GM23338 (cell line): ENCODE data around the gene ATP6V0E2. TPM values are rescaled to one million over a fixed set of nuclear protein-coding genes. Genes with fewer than 3 reads are reported as not detected.

Experiments used
- ATAC-seq: fragments of 200-7000 bp; cut with Tn5 transposase; 3 replicates; pipeline ENCODE4 v1.9.1; 2020
- DNase-seq: peaks from one replicate; pipeline ENCODE4 v3.0.0-alpha.2; 2015; ENCODE audit warnings: low spot score
- H2AFZ ChIP-seq: fragments of 200-600 bp; sonication (generic); 2 replicates; pipeline ENCODE4 v1.8.0; 2016; ENCODE audit warnings: antibody characterized with exemption, mild to moderate bottlenecking, moderate library complexity
- H3F3A ChIP-seq: fragments of 200-600 bp; sonication (generic); replicated peaks from 2 replicates; pipeline ENCODE4 v1.8.0; 2017; ENCODE audit warnings: antibody characterized with exemption, mixed run types, low read depth
- H3K27ac ChIP-seq: fragments of 200-600 bp; sonication (generic); 2 replicates; pipeline ENCODE4 v1.6.1; 2016; ENCODE audit warnings: low read depth
- H3K27me3 ChIP-seq: fragments of 200-600 bp; sonication (generic); 2 replicates; pipeline ENCODE4 v1.8.0; 2016; ENCODE audit warnings: mild to moderate bottlenecking, mixed run types, moderate library complexity; ENCODE audit not compliant: insufficient read depth
- H3K36me3 ChIP-seq: fragments of 200-600 bp; sonication (generic); 2 replicates; pipeline ENCODE4 v1.8.0; 2016; ENCODE audit warnings: mild to moderate bottlenecking; ENCODE audit not compliant: insufficient read depth
- H3K4me1 ChIP-seq: fragments of 200-600 bp; sonication (generic); 2 replicates; pipeline ENCODE4 v1.8.0; 2016; ENCODE audit warnings: mild to moderate bottlenecking, moderate library complexity; ENCODE audit not compliant: insufficient read depth
- H3K4me2 ChIP-seq: fragments of 200-600 bp; sonication (generic); 2 replicates; pipeline ENCODE4 v1.7.1; 2017; ENCODE audit warnings: mixed run types
- H3K4me3 ChIP-seq: fragments of 200-600 bp; sonication (generic); 2 replicates; pipeline ENCODE4 v1.6.1; 2016; ENCODE audit warnings: mixed run types
- H3K79me2 ChIP-seq: fragments of 200-600 bp; sonication (generic); replicated peaks from 2 replicates; pipeline ENCODE4 v1.8.0; 2017; ENCODE audit warnings: mild to moderate bottlenecking; ENCODE audit not compliant: insufficient read depth
- H3K9me2 ChIP-seq: fragments of 200-600 bp; sonication (generic); 2 replicates; pipeline ENCODE4 v1.8.0; 2017; ENCODE audit not compliant: insufficient read depth
- H4K20me1 ChIP-seq: fragments of 200-600 bp; sonication (generic); replicated peaks from 2 replicates; pipeline ENCODE4 v1.8.0; 2017; ENCODE audit warnings: mild to moderate bottlenecking; ENCODE audit not compliant: insufficient read depth
- H3K27ac Mint-ChIP-seq: 2 replicates; pipeline ENCODE4 v1.8.0; 2020; ENCODE audit warnings: inconsistent platforms, mild to moderate bottlenecking, moderate library complexity, mixed read lengths
- H3K27me3 Mint-ChIP-seq: 3 replicates; pipeline ENCODE4 v1.8.0; 2022; ENCODE audit warnings: low read depth, mild to moderate bottlenecking, moderate library complexity, mixed read lengths, inconsistent platforms; ENCODE audit not compliant: insufficient read depth, poor library complexity
- H3K36me3 Mint-ChIP-seq: 3 replicates; pipeline ENCODE4 v1.8.0; 2021; ENCODE audit warnings: low read depth, mild to moderate bottlenecking, inconsistent platforms, moderate library complexity, mixed read lengths
- H3K4me1 Mint-ChIP-seq: 3 replicates; pipeline ENCODE4 v1.8.0; 2020; ENCODE audit warnings: mild to moderate bottlenecking, inconsistent platforms, mixed read lengths
- H3K4me3 Mint-ChIP-seq: 3 replicates; pipeline ENCODE4 v1.8.0; 2021; ENCODE audit warnings: moderate library complexity, mild to moderate bottlenecking, inconsistent platforms, mixed read lengths
- H3K9me3 Mint-ChIP-seq: 3 replicates; pipeline ENCODE4 v1.8.0; 2020; ENCODE audit warnings: moderate library complexity, mild to moderate bottlenecking, inconsistent platforms, mixed read lengths
- CREB1 ChIP-seq: fragments of 250-450 bp; sonication (Bioruptor Pico); IDR thresholded peaks from 2 replicates; pipeline ENCODE4 v1.5.0; 2020; ENCODE audit warnings: low read depth, mild to moderate bottlenecking, moderate library complexity
- CTCF ChIP-seq, 2 experiments: fragments of 200-600 bp in 1 of 2; sonication (generic) in 1 of 2; conservative IDR thresholded peaks; 2 replicates each; pipeline versions ENCODE4 v1.5.1 to v1.6.1; 2016 to 2017; ENCODE audit warnings: antibody characterized with exemption in 2 of 2, low read depth in 2 of 2, mild to moderate bottlenecking in 2 of 2, moderate library complexity in 1 of 2
- ETS1 ChIP-seq: IDR thresholded peaks from 2 replicates; pipeline ENCODE4 v1.6.1; 2016; ENCODE audit warnings: antibody characterized with exemption
- EZH2phosphoT487 ChIP-seq: fragments of 200-600 bp; sonication (generic); IDR thresholded peaks from one replicate; pipeline ENCODE4 v1.8.1; 2018; ENCODE audit warnings: antibody characterized with exemption; ENCODE audit not compliant: unreplicated experiment
- JUNB ChIP-seq: IDR thresholded peaks from one replicate; pipeline ENCODE4 v1.6.1; 2016; ENCODE audit warnings: antibody characterized with exemption; ENCODE audit not compliant: unreplicated experiment
- NANOG ChIP-seq: IDR thresholded peaks from 2 replicates; pipeline ENCODE4 v1.6.1; 2016; ENCODE audit warnings: antibody characterized with exemption, borderline replicate concordance
- POLR2AphosphoS5 ChIP-seq: IDR thresholded peaks from 2 replicates; pipeline ENCODE4 v1.6.1; 2016; ENCODE audit warnings: antibody characterized with exemption, low read depth
- STAT1 ChIP-seq: IDR thresholded peaks from one replicate; pipeline ENCODE4 v1.6.1; 2016; ENCODE audit warnings: antibody characterized with exemption; ENCODE audit not compliant: unreplicated experiment
- ZNF331 ChIP-seq: fragments of 250-450 bp; sonication (Bioruptor Pico); IDR thresholded peaks from 2 replicates; pipeline ENCODE4 v1.5.0; 2020; ENCODE audit warnings: low read depth, mild to moderate bottlenecking, moderate library complexity
- polyA plus RNA-seq: library from polyadenylated mRNA; unstranded; fragments of >200 nt; fragmentation: Nextera tagmentation; extraction: Ambion mirVana; gene quantifications from 2 replicates; pipeline ENCODE4 v1.2.1, GENCODE V29; 2016
- total RNA-seq: library from RNA; depleted of rRNA; stranded (reverse); fragments of >200 nt; shearing (Covaris generic); gene quantifications from 2 replicates; pipeline ENCODE4 v1.2.3, GENCODE V29; 2014

Gene ATP6V0E2
- total and polyA plus RNA-seq, 2 experiments from 2014 or later, result 15.6 to 34.7 TPM

GRCh38 chr7:149832332-149833041 lies 41.3 kb upstream of the ATP6V0E2 start:
- peak; percentile 21 to 28; a peak in 2 of 4 replicates for TF ChIP-seq CTCF (conservative IDR thresholded peaks at IDR 0.05; ENCODE audit: low read depth in 2 of 2)
- TF ChIP-seq STAT1, result no peak
- no peak for TF ChIP-seq CREB1 (CRISPR knock-in tag)
- TF ChIP-seq ETS1, result no peak
- TF ChIP-seq ZNF331, result no peak
- Histone ChIP-seq H3K27ac (no peak overlapping the region), H3K4me1 (no peaks in the 10 kb centered on the region), H3K4me3 (no peak overlapping the region), H3K4me2 (no peak overlapping the region), H4K20me1 (no peaks in the 10 kb centered on the region), H3K27me3 (no peaks in the 10 kb centered on the region), H3K36me3 (no peaks in the 10 kb centered on the region), H3F3A (no peaks in the 10 kb centered on the region), H3K9me2 (no peaks in the 10 kb centered on the region), H2AFZ (no peak overlapping the region), H3K79me2 (no peaks in the 10 kb centered on the region)
- ATAC-seq, result peak; percentile 25
- Mint-ChIP-seq H3K9me3 (no peaks in the 10 kb centered on the region), H3K36me3 (no peaks in the 10 kb centered on the region; the same call in 2 of the 3 replicates), H3K27ac (no peak overlapping the region), H3K4me1 (peaks cover 12% of the 10 kb centered on the region), H3K27me3 (peaks cover 13% of the 10 kb centered on the region), H3K4me3 (no peak overlapping the region)
- no peak for DNase-seq

GRCh38 chr7:149833495-149834130 lies 40.2 kb upstream of the ATP6V0E2 start:
- H3K27ac Mint-ChIP-seq, result no peak overlapping the region
- Histone ChIP-seq H3K36me3 (no peaks in the 10 kb centered on the region), H2AFZ (no peak overlapping the region), H3K4me3 (no peak overlapping the region), H3K9me2 (no peaks in the 10 kb centered on the region), H3F3A (no peaks in the 10 kb centered on the region), H3K27me3 (no peaks in the 10 kb centered on the region), H3K79me2 (no peaks in the 10 kb centered on the region), H3K4me1 (no peaks in the 10 kb centered on the region), H4K20me1 (no peaks in the 10 kb centered on the region), H3K27ac (no peak overlapping the region), H3K4me2 (no peak overlapping the region)
- H3K4me3 Mint-ChIP-seq, result no peak overlapping the region
- ATAC-seq, result no peak
- no peaks in the 10 kb centered on the region for H3K9me3 Mint-ChIP-seq
- peaks cover 17% of the 10 kb centered on the region for H3K4me1 Mint-ChIP-seq
- H3K27me3 Mint-ChIP-seq, result peaks cover 7% of the 10 kb centered on the region
- H3K36me3 Mint-ChIP-seq, result no peaks in the 10 kb centered on the region; the same call in 2 of the 3 replicates
- DNase-seq, result no peak
- TF ChIP-seq POLR2AphosphoS5, result no peak
- TF ChIP-seq CTCF (conservative IDR thresholded peaks at IDR 0.05; ENCODE audit: low read depth in 2 of 2), result no peak
- TF ChIP-seq ETS1, result no peak
- no peak for TF ChIP-seq STAT1
- no peak for TF ChIP-seq EZH2phosphoT487
- TF ChIP-seq JUNB, result no peak
- TF ChIP-seq CREB1 (CRISPR knock-in tag), result no peak
- TF ChIP-seq NANOG, result no peak
